ENCODE measurements around the gene QRSL1.
"Not testable (repeated sequence)": the region's sequence is repeated elsewhere in the genome, so short reads cannot be mapped to it uniquely, and the experiment has no call there.

The QRSL1 gene

GRCh38 chr6:106629103-106629858 lies at the start of gene QRSL1, which contains the start of gene RTN4IP1:
QRSL1 (plus strand) TSS chr6:106629578; CDS start chr6:106629682, 104 bp downstream.
RTN4IP1 (minus strand) TSS chr6:106629498; CDS start chr6:106629021, 477 bp downstream.
- TF ChIP-seq CTCF (conservative IDR thresholded peaks at IDR 0.05), result no peak
- H3K27ac ChIP-seq, result peak within 1 kb of the TSS; percentile 77

- H3K27ac ChIP-seq, result no peak overlapping the region
- no peak for TF ChIP-seq CTCF (conservative IDR thresholded peaks at IDR 0.05)
Observed at GRCh38 chr6:106581468-106581867, 47.9 kb upstream of the QRSL1 start.

- no peak overlapping the region for H3K27ac ChIP-seq
- no peak for TF ChIP-seq CTCF (conservative IDR thresholded peaks at IDR 0.05)
Observed at GRCh38 chr6:106586815-106587415, 42.5 kb upstream of the QRSL1 start.

- H3K27ac ChIP-seq, result not testable (repeated sequence)
Observed at GRCh38 chr6:106588937-106589336, 40.4 kb upstream of the QRSL1 start.

GRCh38 chr6:106591111-106591825 lies 38.1 kb upstream of the QRSL1 start:
- TF ChIP-seq CTCF (conservative IDR thresholded peaks at IDR 0.05), result no peak
- no peak overlapping the region for H3K27ac ChIP-seq

- TF ChIP-seq CTCF (conservative IDR thresholded peaks at IDR 0.05), result no peak
- no peak overlapping the region for H3K27ac ChIP-seq
Observed at GRCh38 chr6:106599440-106599839, 29.9 kb upstream of the QRSL1 start.

GRCh38 chr6:106600329-106600728 lies 29.0 kb upstream of the QRSL1 start:
- no peak overlapping the region for H3K27ac ChIP-seq
- TF ChIP-seq CTCF (conservative IDR thresholded peaks at IDR 0.05), result no peak
